HG02798 (cell line): ENCODE data around the gene GPR157.

Source experiments
- ATAC-seq: cut with Tn5 transposase; IDR thresholded peaks from one replicate; pipeline ENCODE4 v1.9.1; 2021; ENCODE audit warnings: mild to moderate bottlenecking; ENCODE audit not compliant: unreplicated experiment, poor library complexity

GPR157 gene

GRCh38 chr1:9069326-9070100, 59.4 kb downstream of the GPR157 start, which contains the start of gene SLC2A5:
TSS of gene SLC2A5 (minus strand) at chr1:9069635. CDS start at chr1:9069536, 99 bp downstream.
- peak; percentile 93 for ATAC-seq

- no peak for ATAC-seq
Measured at GRCh38 chr1:9068981-9069325, 59.9 kb downstream of the GPR157 start.

- ATAC-seq = no peak
Measured at GRCh38 chr1:9066945-9067807, 61.7 kb downstream of the GPR157 start.

GRCh38 chr1:9065213-9065751, 63.6 kb downstream of the GPR157 start:
- ATAC-seq = no peak

GRCh38 chr1:9062846-9063245, 66.1 kb downstream of the GPR157 start:
- ATAC-seq = no peak

- ATAC-seq = no peak
Measured at GRCh38 chr1:9062021-9062471, 66.9 kb downstream of the GPR157 start.

- no peak for ATAC-seq
Measured at GRCh38 chr1:9061252-9061960, 67.5 kb downstream of the GPR157 start.

GRCh38 chr1:9059891-9060744, 68.8 kb downstream of the GPR157 start:
- ATAC-seq = no peak

GRCh38 chr1:9058465-9058864, 70.4 kb downstream of the GPR157 start:
- ATAC-seq = no peak

- ATAC-seq = no peak
Measured at GRCh38 chr1:9057851-9058250, 71.1 kb downstream of the GPR157 start.

GRCh38 chr1:9052272-9053049, 76.4 kb downstream of the GPR157 start:
- no peak for ATAC-seq

- no peak for ATAC-seq
Measured at GRCh38 chr1:9051379-9051778, 77.5 kb downstream of the GPR157 start.

- no peak for ATAC-seq
Measured at GRCh38 chr1:9050803-9051202, 78.1 kb downstream of the GPR157 start.
